ENCODE data around the gene NUP93.

Gene NUP93

GRCh38 chr16:56686758-56687157, 43.2 kb upstream of the NUP93 start:
- no peaks in the 10 kb centered on the region for H3K9me3 ChIP-seq (replicated peaks; ENCODE audit: insufficient read depth, low read length)
- no peaks in the 10 kb centered on the region for H4K20me1 ChIP-seq (ENCODE audit: insufficient read depth, low read length)
- no peaks in the 10 kb centered on the region for H3K79me2 ChIP-seq (ENCODE audit: low read length)
- no peak for TF ChIP-seq EZH2phosphoT487 (IDR thresholded peaks at IDR 0.05; ENCODE audit: low read length)
- no peak for TF ChIP-seq EZH2 (optimal IDR thresholded peaks at IDR 0.05; ENCODE audit: low read depth, low read length)
- no peak for TF ChIP-seq CTCF (IDR thresholded peaks at IDR 0.05; ENCODE audit: low read length)
- H3K27me3 ChIP-seq (replicated peaks; ENCODE audit: insufficient read depth, low read length): peaks cover 16% of the 10 kb centered on the region; the same call in 1 of the 2 replicates
- no peak overlapping the region for H2AFZ ChIP-seq (ENCODE audit: low read length)
- H3K36me3 ChIP-seq (replicated peaks; ENCODE audit: insufficient read depth, low read length): no peaks in the 10 kb centered on the region
- no peak overlapping the region for H3K4me2 ChIP-seq (ENCODE audit: low read depth, low read length)
- H3K4me3 ChIP-seq (ENCODE audit: low read length): no peak overlapping the region
- no peaks in the 10 kb centered on the region for H3K4me1 ChIP-seq (ENCODE audit: low read length)
- no peaks in the 10 kb centered on the region for H3F3A ChIP-seq (ENCODE audit: insufficient read depth, low read length)
- H3K9ac ChIP-seq (ENCODE audit: low read length): no peak overlapping the region
- no peak overlapping the region for H3K27ac ChIP-seq (ENCODE audit: low read length)
- H3K9me2 ChIP-seq (replicated peaks; ENCODE audit: insufficient read depth, low read length): no peaks in the 10 kb centered on the region
- no peak for DNase-seq

- Histone ChIP-seq H3F3A (ENCODE audit: insufficient read depth, low read length) (no peaks in the 10 kb centered on the region), H3K9me2 (replicated peaks; ENCODE audit: insufficient read depth, low read length) (no peaks in the 10 kb centered on the region), H3K27me3 (replicated peaks; ENCODE audit: insufficient read depth, low read length) (peaks cover 10% of the 10 kb centered on the region; the same call in 1 of the 2 replicates), H3K4me3 (ENCODE audit: low read length) (no peak overlapping the region), H2AFZ (ENCODE audit: low read length) (no peak overlapping the region), H3K9me3 (replicated peaks; ENCODE audit: insufficient read depth, low read length) (no peaks in the 10 kb centered on the region), H3K4me1 (ENCODE audit: low read length) (no peaks in the 10 kb centered on the region), H3K4me2 (ENCODE audit: low read depth, low read length) (no peak overlapping the region), H3K36me3 (replicated peaks; ENCODE audit: insufficient read depth, low read length) (no peaks in the 10 kb centered on the region), H3K27ac (ENCODE audit: low read length) (no peak overlapping the region), H3K9ac (ENCODE audit: low read length) (no peak overlapping the region), H4K20me1 (ENCODE audit: insufficient read depth, low read length) (no peaks in the 10 kb centered on the region), H3K79me2 (ENCODE audit: low read length) (no peaks in the 10 kb centered on the region)
- DNase-seq: no peak
- no peak for TF ChIP-seq EZH2phosphoT487 (IDR thresholded peaks at IDR 0.05; ENCODE audit: low read length)
- no peak for TF ChIP-seq CTCF (IDR thresholded peaks at IDR 0.05; ENCODE audit: low read length)
- TF ChIP-seq EZH2 (optimal IDR thresholded peaks at IDR 0.05; ENCODE audit: low read depth, low read length): no peak
These were observed 41.2 kb upstream of the NUP93 start for GRCh38 chr16:56688762-56689161.

GRCh38 chr16:56689171-56689570, 40.8 kb upstream of the NUP93 start:
- Histone ChIP-seq H3K27me3 (replicated peaks; ENCODE audit: insufficient read depth, low read length) (peaks cover 9% of the 10 kb centered on the region; the same call in 1 of the 2 replicates), H3K79me2 (ENCODE audit: low read length) (no peaks in the 10 kb centered on the region), H3K4me3 (ENCODE audit: low read length) (no peak overlapping the region), H3K9ac (ENCODE audit: low read length) (no peak overlapping the region), H3K4me2 (ENCODE audit: low read depth, low read length) (no peak overlapping the region), H3F3A (ENCODE audit: insufficient read depth, low read length) (no peaks in the 10 kb centered on the region), H3K4me1 (ENCODE audit: low read length) (no peaks in the 10 kb centered on the region), H3K27ac (ENCODE audit: low read length) (no peak overlapping the region), H4K20me1 (ENCODE audit: insufficient read depth, low read length) (no peaks in the 10 kb centered on the region), H2AFZ (ENCODE audit: low read length) (no peak overlapping the region), H3K9me3 (replicated peaks; ENCODE audit: insufficient read depth, low read length) (no peaks in the 10 kb centered on the region), H3K9me2 (replicated peaks; ENCODE audit: insufficient read depth, low read length) (no peaks in the 10 kb centered on the region), H3K36me3 (replicated peaks; ENCODE audit: insufficient read depth, low read length) (no peaks in the 10 kb centered on the region)
- TF ChIP-seq CTCF (IDR thresholded peaks at IDR 0.05; ENCODE audit: low read length) (no peak), EZH2phosphoT487 (IDR thresholded peaks at IDR 0.05; ENCODE audit: low read length) (no peak)
- no peak for DNase-seq

Measured in MM.1S (cell line).